BLaER1 treated with 17β-estradiol and CSF1 and Interleukin-3, amounts not matched to agents 10 nM and 100 nM (cell line): Measurements from ENCODE around the gene SORCS2.
A peak's percentile ranks its signal among the peaks of the same experiment; 100 is the strongest.

Experiments
- H3K27ac ChIP-seq, 11 experiments: shearing (Covaris generic); formaldehyde crosslinking; 2 replicates each; pipeline ENCODE4 v1.8.1; 2022
- H3K27me3 ChIP-seq, 11 experiments: shearing (Covaris generic); formaldehyde crosslinking; 2 replicates each; pipeline ENCODE4 v1.8.1; 2022
- H3K36me3 ChIP-seq, 11 experiments: shearing (Covaris generic); formaldehyde crosslinking; 2 replicates each; pipeline ENCODE4 v1.8.1; 2022
- H3K4me1 ChIP-seq, 10 experiments: shearing (Covaris generic); formaldehyde crosslinking; 2 replicates each; pipeline ENCODE4 v1.8.1; 2022
- H3K4me2 ChIP-seq, 11 experiments: shearing (Covaris generic); formaldehyde crosslinking; 2 replicates each; pipeline ENCODE4 v1.8.1; 2022
- H3K4me3 ChIP-seq, 10 experiments: shearing (Covaris generic); formaldehyde crosslinking; 2 replicates each; pipeline ENCODE4 v1.8.1; 2022
- H3K9ac ChIP-seq, 11 experiments: shearing (Covaris generic); formaldehyde crosslinking; 2 replicates each; pipeline ENCODE4 v1.8.1; 2022
- H3K9me3 ChIP-seq, 11 experiments: shearing (Covaris generic); formaldehyde crosslinking; replicated peaks in 1 of 11; 2 replicates each; pipeline ENCODE4 v1.8.1; 2022
- H4K20me1 ChIP-seq, 11 experiments: shearing (Covaris generic); formaldehyde crosslinking; 2 replicates each; pipeline ENCODE4 v1.8.1; 2022
- Cebpa-rat ChIP-seq, 11 experiments: shearing (Covaris generic); IDR thresholded peaks; 2 replicates each; pipeline ENCODE4 v1.8.1; 2022

The SORCS2 gene

DNA sequence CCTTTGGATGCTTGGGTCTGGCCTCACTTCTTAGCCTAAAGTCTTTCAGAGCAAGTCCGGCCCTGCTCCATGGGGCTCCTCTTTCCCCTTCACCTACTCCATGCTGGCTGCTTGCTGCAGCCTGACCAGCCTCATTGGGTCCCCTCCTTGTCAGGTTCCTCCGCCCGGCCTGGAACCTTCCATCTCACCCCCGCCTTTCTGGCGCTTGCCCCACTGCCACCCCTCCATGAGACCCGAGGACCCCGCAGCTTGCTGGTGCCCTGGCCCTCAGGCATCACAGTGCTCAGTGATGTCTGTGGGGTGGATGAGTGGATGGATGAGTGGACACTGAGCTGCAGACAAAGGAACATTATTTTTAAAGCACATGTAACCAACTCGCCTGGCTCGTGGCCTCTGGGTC is 24.7 kb downstream of the SORCS2 start:
- H4K20me1 ChIP-seq = no peaks in the 10 kb centered on the region
- no peak overlapping the region for H3K27ac ChIP-seq
- no peak overlapping the region for H3K4me3 ChIP-seq
- no peak for TF ChIP-seq Cebpa-rat (IDR thresholded peaks at IDR 0.05)
- no peaks in the 10 kb centered on the region for H3K36me3 ChIP-seq
- H3K27me3 ChIP-seq = no peaks in the 10 kb centered on the region
- H3K9ac ChIP-seq = no peak overlapping the region
- H3K9me3 ChIP-seq = peaks cover 10 to 27% (median 14%) of the 10 kb centered on the region in 11 experiments; a peak in 18 of 22 replicates
- H3K4me1 ChIP-seq = peaks cover 0 to 12% (median 0%) of the 10 kb centered on the region in 10 experiments; a peak in 8 of 20 replicates
- H3K4me2 ChIP-seq = no peak overlapping the region

DNA sequence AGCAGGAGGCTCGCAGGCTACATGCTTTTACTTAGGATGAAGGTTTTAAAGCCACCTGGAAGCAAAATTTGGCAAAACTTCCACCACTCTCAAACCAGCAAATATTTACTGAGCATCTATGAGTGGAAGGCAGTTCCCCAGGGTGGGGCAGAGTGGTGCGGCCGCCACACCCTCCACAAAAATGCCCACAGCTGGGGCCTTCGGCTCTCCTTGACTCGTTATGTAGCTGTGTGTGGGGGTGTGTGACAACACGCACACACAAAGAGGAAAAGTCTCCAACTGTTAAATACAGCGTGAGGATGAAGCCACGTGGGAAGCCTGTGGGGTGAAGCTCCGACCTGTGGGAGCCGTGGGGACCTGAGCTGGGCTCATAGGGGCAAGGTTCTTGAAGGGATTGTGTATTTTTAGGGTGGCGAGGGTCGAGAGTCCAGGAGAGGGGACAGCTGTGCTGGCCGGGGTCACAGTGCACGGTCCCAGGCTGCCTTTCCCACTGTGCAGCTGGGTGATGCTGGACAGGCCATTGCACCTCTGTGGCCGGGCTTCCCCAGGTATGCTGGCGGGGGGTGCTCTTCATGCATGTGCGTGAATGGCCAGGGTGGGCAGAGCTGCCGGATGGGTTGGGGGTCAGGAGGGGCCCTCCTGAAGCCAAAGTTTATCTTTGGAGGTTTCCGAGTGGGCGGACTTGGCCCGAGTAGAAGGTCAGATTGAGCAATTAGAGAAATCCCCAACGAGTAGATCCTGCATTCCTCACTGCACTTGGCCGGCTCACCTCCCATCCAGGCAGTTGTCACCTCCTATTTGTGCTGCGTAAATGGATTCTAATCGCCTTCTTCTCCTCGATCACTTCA is 25.4 kb downstream of the SORCS2 start:
- peaks cover 0 to 5% (median 0%) of the 10 kb centered on the region in 10 experiments; a peak in 7 of 20 replicates for H3K4me1 ChIP-seq
- H3K27me3 ChIP-seq = no peaks in the 10 kb centered on the region
- no peak overlapping the region for H3K27ac ChIP-seq
- H3K9me3 ChIP-seq = peaks cover 10 to 27% (median 14%) of the 10 kb centered on the region in 11 experiments; a peak in 18 of 22 replicates
- H3K4me2 ChIP-seq = no peak overlapping the region
- no peak for TF ChIP-seq Cebpa-rat (IDR thresholded peaks at IDR 0.05)
- H4K20me1 ChIP-seq = no peaks in the 10 kb centered on the region
- no peaks in the 10 kb centered on the region for H3K36me3 ChIP-seq
- no peak overlapping the region for H3K9ac ChIP-seq
- H3K4me3 ChIP-seq = no peak overlapping the region

DNA sequence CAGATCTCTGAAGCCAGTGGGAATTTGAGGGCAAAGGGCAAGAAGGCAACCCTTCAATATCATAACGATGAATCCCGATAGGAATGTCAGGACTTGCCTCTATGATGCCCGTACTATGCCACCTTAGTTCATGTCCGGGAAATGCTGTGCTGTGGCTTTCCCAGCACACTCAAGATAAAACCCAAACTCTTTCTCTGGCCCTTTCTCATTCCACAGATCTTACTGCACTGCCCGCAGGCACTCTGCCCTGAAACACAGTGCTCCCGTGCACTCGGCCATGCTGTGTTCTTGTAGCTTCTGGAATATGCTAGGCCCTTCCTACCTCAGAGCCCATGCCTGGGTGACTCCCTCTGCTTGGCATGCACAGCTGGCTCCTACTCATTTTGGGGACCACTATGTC is 26.3 kb downstream of the SORCS2 start:
- no peaks in the 10 kb centered on the region for H3K4me1 ChIP-seq
- H4K20me1 ChIP-seq = no peaks in the 10 kb centered on the region
- H3K36me3 ChIP-seq = no peaks in the 10 kb centered on the region
- no peak for TF ChIP-seq Cebpa-rat (IDR thresholded peaks at IDR 0.05)
- H3K27ac ChIP-seq = no peak overlapping the region
- H3K4me2 ChIP-seq = no peak overlapping the region
- peaks cover 10 to 25% (median 13%) of the 10 kb centered on the region in 11 experiments; a peak in 18 of 22 replicates for H3K9me3 ChIP-seq
- no peaks in the 10 kb centered on the region for H3K27me3 ChIP-seq
- H3K4me3 ChIP-seq = no peak overlapping the region
- no peak overlapping the region for H3K9ac ChIP-seq

- Histone ChIP-seq H3K9ac (no peak overlapping the region), H3K4me2 (no peak overlapping the region), H4K20me1 (peaks cover 0 to 4% (median 0%) of the 10 kb centered on the region in 11 experiments; a peak in 4 of 22 replicates), H3K27ac (no peak overlapping the region), H3K36me3 (no peaks in the 10 kb centered on the region), H3K27me3 (peaks cover 0 to 19% (median 0%) of the 10 kb centered on the region in 11 experiments; a peak in 3 of 22 replicates), H3K4me1 (peaks cover 11 to 35% (median 23%) of the 10 kb centered on the region in 10 experiments), H3K9me3 (peaks cover 0 to 10% (median 0%) of the 10 kb centered on the region in 11 experiments; a peak in 3 of 22 replicates), H3K4me3 (no peak overlapping the region)
- TF ChIP-seq Cebpa-rat (IDR thresholded peaks at IDR 0.05) = no peak
These were observed 30.2 kb downstream of the SORCS2 start for GRCh38 chr4:7222521-7222920.

DNA sequence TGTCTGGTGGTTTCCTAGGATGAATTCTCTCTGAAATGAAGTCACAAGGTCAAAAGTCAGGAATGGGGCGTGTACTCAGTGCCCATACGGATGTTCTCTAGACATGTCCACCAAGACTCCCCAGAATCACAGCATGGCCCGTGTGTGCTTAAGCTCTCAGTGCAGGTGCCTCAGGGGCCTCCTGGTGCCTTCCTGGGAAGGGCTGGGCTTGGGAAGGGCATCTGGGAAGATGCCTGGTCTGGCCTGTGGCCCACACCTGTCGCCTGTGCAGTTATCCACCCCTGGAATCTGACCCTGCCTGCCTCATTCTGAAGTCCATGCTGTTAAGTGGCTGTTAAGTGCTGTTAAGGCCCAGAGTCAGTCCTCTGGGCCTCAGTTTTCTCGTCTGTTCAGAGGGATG is 31.2 kb downstream of the SORCS2 start:
- TF ChIP-seq Cebpa-rat (IDR thresholded peaks at IDR 0.05) = no peak
- Histone ChIP-seq H3K27me3 (peaks cover 0 to 24% (median 0%) of the 10 kb centered on the region in 11 experiments; a peak in 3 of 22 replicates), H3K4me1 (peaks cover 12 to 45% (median 33%) of the 10 kb centered on the region in 10 experiments), H3K9ac (no peak overlapping the region), H3K4me3 (no peak overlapping the region), H3K36me3 (no peaks in the 10 kb centered on the region), H3K4me2 (no peak overlapping the region), H3K9me3 (peaks cover 0 to 10% (median 0%) of the 10 kb centered on the region in 11 experiments; a peak in 3 of 22 replicates), H3K27ac (no peak overlapping the region), H4K20me1 (peaks cover 0 to 11% (median 0%) of the 10 kb centered on the region in 11 experiments; a peak in 4 of 22 replicates)

DNA sequence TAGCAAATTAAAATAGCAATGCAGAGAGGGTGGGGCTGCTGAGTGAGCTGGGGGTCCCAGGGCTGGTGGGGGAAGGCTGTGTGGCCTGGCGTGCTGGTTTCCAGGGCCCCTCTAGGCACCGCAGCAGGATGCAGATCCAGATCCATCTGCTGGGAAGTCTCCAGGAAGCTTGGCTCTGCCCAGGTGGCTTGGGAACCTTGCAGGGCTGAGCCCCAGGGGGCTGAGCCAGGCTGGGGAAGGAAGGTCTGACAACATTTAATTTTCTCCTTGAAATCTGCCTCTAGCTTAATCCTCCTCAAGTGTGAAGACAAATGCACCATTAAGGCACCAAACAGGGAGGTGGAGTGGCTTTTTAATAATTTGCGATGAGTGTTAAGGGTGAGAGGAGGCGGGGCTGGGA is 31.7 kb downstream of the SORCS2 start:
- Histone ChIP-seq H3K4me3 (no peak overlapping the region), H3K9me3 (peaks cover 0 to 10% (median 0%) of the 10 kb centered on the region in 11 experiments; a peak in 3 of 22 replicates)

DNA sequence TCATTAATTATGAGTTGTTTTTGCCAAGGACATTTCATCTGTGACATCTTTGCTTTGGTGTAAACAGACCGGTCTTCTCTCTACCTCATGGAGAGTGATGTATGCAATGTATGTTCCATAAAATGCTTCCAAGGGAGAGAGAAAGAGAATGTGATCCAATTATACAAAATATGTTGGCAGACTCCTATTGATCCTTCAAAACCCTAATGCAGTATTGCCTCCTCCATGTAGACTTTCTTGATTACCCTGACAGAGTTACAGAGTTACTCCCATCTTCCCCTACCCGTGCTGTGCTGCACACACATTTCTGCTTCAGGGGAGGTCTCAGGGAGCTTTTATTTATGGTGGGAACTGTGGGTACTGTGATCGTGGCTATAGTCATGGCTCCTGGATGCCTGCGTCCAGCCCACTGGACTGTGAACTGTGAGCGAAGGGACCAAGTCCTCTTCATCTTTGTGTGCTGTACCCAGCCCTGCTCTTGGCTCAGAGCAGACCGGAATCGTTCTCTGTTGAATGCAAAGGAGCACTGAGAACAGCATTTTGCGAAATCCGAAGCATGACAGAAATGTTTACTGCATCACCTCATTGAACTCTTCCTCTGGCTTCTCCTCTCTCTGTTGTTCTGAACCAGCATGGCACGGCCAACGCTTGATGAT is 32.7 kb downstream of the SORCS2 start:
- H3K4me2 ChIP-seq = peak overlapping the region in 6 of 11 experiments; percentile 60 to 92 (median 86); a peak in 8 of 22 replicates
- no peaks in the 10 kb centered on the region for H3K36me3 ChIP-seq
- peaks cover 0 to 24% (median 0%) of the 10 kb centered on the region in 11 experiments; a peak in 3 of 22 replicates for H3K27me3 ChIP-seq
- no peak overlapping the region for H3K27ac ChIP-seq
- peaks cover 12 to 50% (median 36%) of the 10 kb centered on the region in 10 experiments for H3K4me1 ChIP-seq
- TF ChIP-seq Cebpa-rat (IDR thresholded peaks at IDR 0.05) = no peak
- H3K9me3 ChIP-seq = peaks cover 0 to 1% (median 0%) of the 10 kb centered on the region in 11 experiments; a peak in 2 of 22 replicates
- no peak overlapping the region for H3K4me3 ChIP-seq
- H3K9ac ChIP-seq = no peak overlapping the region
- peaks cover 0 to 11% (median 0%) of the 10 kb centered on the region in 11 experiments; a peak in 4 of 22 replicates for H4K20me1 ChIP-seq

More for the DNA sequence above, 31.7 kb downstream of the SORCS2 start:
- Histone ChIP-seq H3K36me3 (no peaks in the 10 kb centered on the region), H3K4me1 (peaks cover 12 to 50% (median 36%) of the 10 kb centered on the region in 10 experiments), H3K27ac (no peak overlapping the region), H3K27me3 (peaks cover 0 to 24% (median 0%) of the 10 kb centered on the region in 11 experiments; a peak in 3 of 22 replicates), H3K4me2 (no peak overlapping the region), H3K9ac (no peak overlapping the region), H4K20me1 (peaks cover 0 to 11% (median 0%) of the 10 kb centered on the region in 11 experiments; a peak in 4 of 22 replicates)
- TF ChIP-seq Cebpa-rat (IDR thresholded peaks at IDR 0.05) = no peak

- H3K36me3 ChIP-seq = no peaks in the 10 kb centered on the region
- no peak for TF ChIP-seq Cebpa-rat (IDR thresholded peaks at IDR 0.05)
- peaks cover 0 to 7% (median 0%) of the 10 kb centered on the region in 11 experiments; a peak in 2 of 22 replicates for H3K9me3 ChIP-seq
- peak overlapping the region in 4 of 11 experiments; percentile 13 to 64 (median 36); a peak in 5 of 22 replicates for H3K27ac ChIP-seq
- H3K4me3 ChIP-seq = no peak overlapping the region
- peaks cover 0 to 11% (median 0%) of the 10 kb centered on the region in 11 experiments; a peak in 4 of 22 replicates for H4K20me1 ChIP-seq
- peak overlapping the region in 4 of 11 experiments; percentile 14 to 45 (median 40); a peak in 5 of 22 replicates for H3K9ac ChIP-seq
- H3K27me3 ChIP-seq = peaks cover 0 to 24% (median 0%) of the 10 kb centered on the region in 11 experiments; a peak in 3 of 22 replicates
- peaks cover 12 to 50% (median 36%) of the 10 kb centered on the region in 10 experiments for H3K4me1 ChIP-seq
- peak overlapping the region; percentile 50 to 92 (median 77) for H3K4me2 ChIP-seq
These were observed 34.1 kb downstream of the SORCS2 start for GRCh38 chr4:7226439-7226838.
